ENCODE measurements around the gene AKR1C4.
"Not testable (repeated sequence)": the region's sequence is repeated elsewhere in the genome, so short reads cannot be mapped to it uniquely, and the experiment has no call there.

Gene AKR1C4

DNA sequence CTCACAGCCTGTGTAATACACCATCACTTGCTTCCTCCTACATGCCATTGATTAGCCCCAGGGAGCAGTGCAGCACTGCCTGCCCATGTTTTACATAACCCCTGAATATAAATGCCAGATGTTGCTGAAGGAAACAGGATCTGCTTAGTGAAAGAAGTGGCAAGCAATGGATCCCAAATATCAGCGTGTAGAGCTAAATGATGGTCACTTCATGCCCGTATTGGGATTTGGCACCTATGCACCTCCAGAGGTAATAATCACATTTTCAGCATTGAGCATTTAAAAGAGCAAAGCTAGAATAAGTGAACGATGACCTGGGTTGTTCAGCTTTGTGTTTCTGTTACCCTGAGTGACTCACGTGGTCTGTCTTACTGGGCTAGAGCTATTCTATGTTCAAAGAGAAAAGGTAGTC lies at the start of gene AKR1C4:
Gene AKR1C4 (plus strand): TSS at position 136 of the 412 bp plus-strand sequence. CDS start 31 bp downstream, at position 167.
- DNase-seq: peak; percentile 1

DNA sequence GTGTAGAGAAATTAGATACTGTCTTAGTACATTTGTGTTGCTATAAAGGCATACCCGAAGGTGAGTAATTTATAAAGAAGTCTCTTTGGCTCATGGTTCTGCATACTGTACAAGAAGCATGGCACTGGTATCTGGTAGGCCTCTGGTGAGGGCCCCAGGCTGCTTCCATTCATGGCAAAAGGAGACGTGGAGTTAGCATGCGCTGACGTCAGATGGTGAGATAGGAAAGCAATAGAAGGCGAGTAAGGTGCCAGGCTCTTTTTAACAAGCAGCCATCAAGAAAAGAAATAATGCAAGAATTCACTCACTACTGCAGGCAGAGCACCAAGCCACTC lies 49.8 kb upstream of the AKR1C4 start:
- DNase-seq: no peak

- no peak for DNase-seq
These were observed 49.2 kb upstream of the AKR1C4 start for GRCh38 chr10:5147255-5147980.

- DNase-seq: no peak
These were observed 48.5 kb upstream of the AKR1C4 start for GRCh38 chr10:5147981-5148677.

DNA sequence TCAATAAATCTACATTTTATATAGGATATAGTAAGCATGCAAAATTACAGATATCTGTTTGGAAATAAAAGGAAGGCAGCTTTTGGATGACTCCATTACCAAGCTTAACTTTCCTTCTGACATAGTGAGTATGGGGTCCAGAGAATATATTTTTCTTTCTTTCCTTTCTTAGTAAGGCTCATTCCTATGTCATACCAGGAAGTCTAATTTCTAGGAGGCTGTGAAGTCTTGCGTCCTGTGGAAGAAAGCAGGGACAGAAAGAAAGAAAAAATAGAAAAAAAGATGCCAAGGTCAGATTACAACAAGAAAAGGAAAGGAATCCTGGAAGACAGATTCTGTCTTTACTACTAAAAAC lies 48.0 kb upstream of the AKR1C4 start:
- DNase-seq: no peak

DNA sequence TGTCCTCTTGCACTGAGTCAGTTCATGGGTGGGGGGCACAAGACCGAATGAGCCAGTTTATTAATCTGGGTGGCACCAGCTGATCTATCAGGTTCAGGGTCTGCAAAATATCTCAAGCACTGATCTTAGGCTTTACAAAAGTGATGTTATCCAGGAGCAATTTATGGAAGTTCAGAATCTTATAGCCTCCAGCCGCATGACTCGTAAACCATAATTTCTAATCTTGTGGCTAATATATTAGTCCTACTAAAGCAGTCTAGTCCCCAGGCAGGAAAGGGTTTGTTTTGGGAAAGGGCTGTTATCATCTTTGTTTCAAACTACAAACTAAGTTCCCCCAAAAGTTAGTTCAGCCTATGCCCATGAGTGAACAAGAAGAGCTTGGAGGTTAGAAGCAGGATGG lies 45.6 kb upstream of the AKR1C4 start:
- DNase-seq: no peak

DNA sequence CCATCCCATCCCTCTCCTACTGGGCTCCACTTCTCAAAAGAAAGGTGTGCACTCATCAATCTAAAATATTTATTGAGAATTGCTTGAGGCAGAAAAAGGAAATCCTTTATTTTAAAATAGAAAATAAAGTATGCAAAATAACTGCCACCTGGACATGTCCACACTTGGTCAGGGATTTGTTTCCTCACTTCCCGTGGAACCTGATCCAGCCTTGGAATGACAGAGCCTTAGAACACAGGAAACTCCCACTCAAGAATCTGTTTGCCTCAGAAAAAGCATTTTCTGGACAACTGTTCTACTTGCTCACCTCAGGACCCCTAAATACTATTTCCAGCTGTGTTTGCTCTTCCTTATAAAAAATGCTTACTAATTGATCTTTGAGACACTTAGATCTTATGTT lies 40.7 kb upstream of the AKR1C4 start:
- DNase-seq: no peak

- no peak for DNase-seq
These were observed 39.1 kb upstream of the AKR1C4 start for GRCh38 chr10:5157501-5157900.

GRCh38 chr10:5159126-5159525 lies 37.5 kb upstream of the AKR1C4 start:
- no peak for DNase-seq

GRCh38 chr10:5163487-5163886 lies 33.1 kb upstream of the AKR1C4 start:
- DNase-seq: no peak

GRCh38 chr10:5165738-5166137 lies 30.9 kb upstream of the AKR1C4 start:
- no peak for DNase-seq

- DNase-seq: peak; percentile 3
These were observed 27.7 kb upstream of the AKR1C4 start for GRCh38 chr10:5168897-5169420.

DNA sequence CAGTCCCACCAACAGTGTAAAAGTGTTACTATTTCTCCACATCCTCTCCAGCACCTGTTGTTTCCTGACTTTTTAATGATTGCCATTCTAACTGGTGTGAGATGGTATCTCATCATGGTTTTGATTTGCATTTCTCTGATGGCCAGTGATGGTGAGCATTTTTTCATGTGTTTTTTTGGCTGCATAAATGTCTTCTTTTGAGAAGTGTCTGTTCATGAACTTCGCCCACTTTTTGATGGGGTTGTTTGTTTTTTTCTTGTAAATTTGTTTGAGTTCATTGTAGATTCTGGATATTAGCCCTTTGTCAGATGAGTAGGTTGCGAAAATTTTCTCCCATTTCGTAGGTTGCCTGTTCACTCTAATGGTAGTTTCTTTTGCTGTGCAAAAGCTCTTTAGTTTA lies 21.1 kb upstream of the AKR1C4 start:
- not testable (repeated sequence) for DNase-seq

GRCh38 chr10:5180503-5180902 lies 16.1 kb upstream of the AKR1C4 start:
- DNase-seq: not testable (repeated sequence)

DNA sequence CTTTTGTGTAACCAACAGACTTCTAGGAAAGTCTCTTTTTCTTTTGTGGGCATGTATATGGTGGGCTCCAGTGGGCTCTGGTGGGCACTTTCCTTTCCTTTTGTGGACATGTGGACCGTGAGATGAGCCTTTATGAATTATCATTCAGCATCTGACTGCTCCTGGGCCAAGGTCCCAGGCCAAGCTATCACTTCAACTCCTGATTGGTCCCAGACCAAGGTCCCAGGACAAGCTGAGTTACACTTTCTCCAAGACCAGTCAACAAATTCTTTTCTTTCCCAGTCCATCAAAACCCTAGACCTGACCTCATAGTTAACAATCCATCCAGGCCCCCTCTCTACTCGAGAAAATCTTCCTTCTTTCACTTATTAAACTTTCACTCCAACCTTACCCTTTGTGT lies 12.7 kb upstream of the AKR1C4 start:
- DNase-seq: no peak

GRCh38 chr10:5184987-5185775 lies 11.5 kb upstream of the AKR1C4 start, which contains the start of gene AKR1C8:
TSS of gene AKR1C8 (minus strand) at chr10:5185150. CDS start at chr10:5185104, 46 bp downstream.
- no peak for DNase-seq

DNA sequence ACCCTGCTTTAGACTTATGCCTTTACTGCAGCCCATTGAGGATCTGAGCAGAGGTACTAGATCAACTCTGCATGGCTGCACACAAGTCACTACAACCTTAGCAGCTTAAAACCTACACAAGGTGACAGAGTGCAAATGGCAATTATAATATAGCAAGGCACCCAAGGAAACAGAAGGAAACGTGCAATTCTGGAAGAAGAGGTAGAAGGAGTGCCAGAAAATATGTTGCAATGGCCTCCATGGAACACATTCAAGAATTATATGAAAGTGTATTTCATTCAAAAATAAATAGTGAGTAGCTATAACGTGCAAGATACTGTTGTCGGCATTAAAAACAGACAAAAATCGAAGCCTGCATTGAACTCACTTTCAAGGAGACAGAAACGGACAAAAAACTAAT lies 8.8 kb upstream of the AKR1C4 start:
- no peak for DNase-seq

- DNase-seq: no peak
These were observed 8.3 kb upstream of the AKR1C4 start for GRCh38 chr10:5188358-5188757.

DNA sequence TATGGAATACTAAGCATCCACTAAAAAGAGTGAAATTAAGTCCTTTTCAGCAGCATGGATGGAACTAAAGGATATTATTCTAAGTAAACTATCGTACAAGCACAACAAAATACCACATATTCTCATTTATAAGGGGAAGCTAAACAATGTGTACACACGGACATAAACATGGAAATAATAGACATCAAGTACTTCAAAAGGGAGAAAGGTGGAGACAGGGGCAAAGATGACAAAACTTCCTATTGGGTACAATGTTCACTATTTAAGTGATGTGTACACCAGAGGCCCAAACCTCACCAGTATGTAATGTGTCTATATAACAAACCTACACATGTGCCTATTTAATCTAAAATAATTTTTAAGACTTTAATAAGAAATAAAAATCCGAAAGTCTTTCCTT lies 2.2 kb upstream of the AKR1C4 start:
- DNase-seq: no peak

DNA sequence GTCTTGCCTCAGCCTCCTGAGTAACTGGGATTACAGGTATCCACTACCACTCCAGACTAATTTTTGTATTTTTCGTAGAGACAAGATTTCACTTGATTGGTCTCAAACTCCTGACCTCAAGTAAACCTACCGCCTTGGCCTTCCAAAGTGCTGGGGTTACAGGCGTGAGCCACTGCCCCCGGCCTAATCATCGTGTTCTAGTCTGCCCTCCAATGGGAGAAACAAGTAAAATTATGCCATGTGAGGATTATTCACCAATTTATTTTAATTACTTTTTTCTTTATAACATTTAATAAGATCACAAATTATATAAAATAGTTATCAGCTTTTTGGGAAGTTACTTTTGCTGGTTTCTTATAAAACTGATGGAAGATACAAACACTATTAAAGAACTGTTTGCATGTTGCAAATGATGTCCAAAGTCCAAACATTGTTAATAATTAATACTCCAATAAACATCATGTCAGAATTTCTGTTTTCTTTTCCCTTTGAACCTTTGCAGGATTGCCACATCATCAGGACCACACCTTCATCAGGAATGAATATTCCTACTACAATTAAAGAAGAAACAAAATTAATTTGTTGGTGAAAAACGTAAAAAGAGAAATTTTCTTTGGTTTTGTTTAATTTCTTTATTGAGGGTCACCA lies 786 bp upstream of the AKR1C4 start:
- no peak for DNase-seq

GRCh38 chr10:5198386-5198785 lies 1.7 kb downstream of the AKR1C4 start:
- DNase-seq: no peak

DNA sequence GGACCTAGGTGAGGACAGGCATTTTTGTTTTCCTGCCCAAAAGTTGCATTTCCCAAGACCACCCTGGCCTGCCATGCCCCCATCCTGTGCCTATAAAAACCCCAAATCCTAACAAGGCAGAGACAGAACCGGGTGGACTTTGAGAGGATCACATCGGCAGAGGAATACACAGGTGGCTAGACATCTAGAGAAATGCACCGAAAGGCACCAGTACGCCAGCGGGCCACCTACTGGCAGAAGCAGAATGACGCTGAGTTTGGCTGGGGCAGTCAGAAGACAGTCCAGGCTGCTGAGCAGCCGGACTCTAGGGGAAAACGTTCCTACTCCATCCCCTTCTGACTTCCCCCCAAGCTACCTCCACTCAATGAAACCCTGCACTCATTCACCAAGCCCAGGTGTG lies 2.8 kb downstream of the AKR1C4 start:
- DNase-seq: no peak

- no peak for DNase-seq
These were observed 10.2 kb downstream of the AKR1C4 start for GRCh38 chr10:5206799-5207198.
